C1 segment of cervical spinal cord (tissue), 14 donors: ENCODE results near the gene SCYGR7.
"Not testable (repeated sequence)": the region's sequence is repeated elsewhere in the genome, so short reads cannot be mapped to it uniquely, and the experiment has no call there.

Experiments used
- DNase-seq, 14 donors: peaks; one replicate each; lab custom pipeline; 2025; lab: John Stamatoyannopoulos, UW

Gene SCYGR7

GRCh38 chr2:227728035-227728434 lies at the start of gene SCYGR7:
SCYGR7 (plus strand) TSS chr2:227728335; CDS start chr2:227728335, 0 bp downstream.
- no peak for DNase-seq

GRCh38 chr2:227684258-227684657 lies 43.9 kb upstream of the SCYGR7 start:
- no peak for DNase-seq

GRCh38 chr2:227687189-227687588 lies 40.9 kb upstream of the SCYGR7 start:
- DNase-seq: no peak

GRCh38 chr2:227696990-227697679 lies 31.0 kb upstream of the SCYGR7 start:
- no peak for DNase-seq

- DNase-seq: no peak
Observed at GRCh38 chr2:227701556-227701955, 26.6 kb upstream of the SCYGR7 start.

- DNase-seq: no peak
Observed at GRCh38 chr2:227703280-227703732, 24.8 kb upstream of the SCYGR7 start.

GRCh38 chr2:227703961-227704360 lies 24.2 kb upstream of the SCYGR7 start:
- no peak for DNase-seq

GRCh38 chr2:227706859-227707258 lies 21.3 kb upstream of the SCYGR7 start:
- no peak for DNase-seq

GRCh38 chr2:227707390-227707789 lies 20.7 kb upstream of the SCYGR7 start:
- no peak for DNase-seq

GRCh38 chr2:227710986-227711385 lies 17.1 kb upstream of the SCYGR7 start:
- no peak for DNase-seq

GRCh38 chr2:227713291-227713690 lies 14.8 kb upstream of the SCYGR7 start:
- DNase-seq: no peak

- no peak for DNase-seq
Observed at GRCh38 chr2:227716501-227716900, 11.6 kb upstream of the SCYGR7 start.

GRCh38 chr2:227717687-227718567 lies 10.2 kb upstream of the SCYGR7 start, which contains the start of gene SLC19A3:
SLC19A3 (minus strand) TSS chr2:227718028; CDS start chr2:227702318, 15,710 bp downstream.
- peak in 13 of 14 donors; percentile 9 to 85 (median 65) for DNase-seq

GRCh38 chr2:227719641-227720040 lies 8.5 kb upstream of the SCYGR7 start:
- DNase-seq: no peak

- DNase-seq: no peak
Observed at GRCh38 chr2:227720680-227721079, 7.5 kb upstream of the SCYGR7 start.

- DNase-seq: not testable (repeated sequence)
Observed at GRCh38 chr2:227722821-227723220, 5.3 kb upstream of the SCYGR7 start.

- no peak for DNase-seq
Observed at GRCh38 chr2:227724394-227725039, 3.6 kb upstream of the SCYGR7 start, which contains the start of gene SCYGR6. SCYGR6 (minus strand) TSS chr2:227724757; CDS start chr2:227724757, 0 bp downstream.

GRCh38 chr2:227739351-227739750 lies 11.2 kb downstream of the SCYGR7 start:
- DNase-seq: no peak

- DNase-seq: not testable (repeated sequence)
Observed at GRCh38 chr2:227740705-227741104, 12.6 kb downstream of the SCYGR7 start.

- DNase-seq: no peak
Observed at GRCh38 chr2:227745594-227745993, 17.5 kb downstream of the SCYGR7 start, which contains the start of gene SCYGR8. SCYGR8 (plus strand) TSS chr2:227745894; CDS start chr2:227745894, 0 bp downstream.

- no peak for DNase-seq
Observed at GRCh38 chr2:227748079-227748478, 19.9 kb downstream of the SCYGR7 start.

- DNase-seq: not testable (repeated sequence)
Observed at GRCh38 chr2:227756261-227756660, 28.1 kb downstream of the SCYGR7 start.
